GM18868 (cell line): ENCODE results near the gene TBC1D4.
"Not testable (repeated sequence)": the region's sequence is repeated elsewhere in the genome, so short reads cannot be mapped to it uniquely, and the experiment has no call there.

Experiments
- ATAC-seq: cut with Tn5 transposase; IDR thresholded peaks from one replicate; pipeline ENCODE4 v1.9.1; 2021; ENCODE audit warnings: mild to moderate bottlenecking, moderate library complexity; ENCODE audit not compliant: unreplicated experiment

Gene TBC1D4

DNA sequence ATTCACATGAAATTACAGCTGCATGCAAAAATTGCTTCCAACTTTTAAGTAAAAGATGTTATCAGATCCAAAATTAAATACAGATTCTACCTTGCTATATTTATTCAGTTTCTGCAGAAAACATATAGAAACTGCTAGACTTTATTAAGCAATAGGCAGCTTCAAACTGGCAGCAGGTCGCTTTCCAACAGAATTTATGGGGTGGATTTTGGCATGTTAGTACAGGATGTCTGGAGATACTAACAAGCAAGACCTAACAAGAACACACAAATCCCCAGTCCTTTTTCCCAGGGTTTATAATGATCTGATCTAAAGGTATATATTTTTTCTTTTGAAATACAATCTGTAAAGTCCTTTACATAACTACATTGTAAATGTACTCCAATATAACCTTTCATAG lies 27.5 kb downstream of the TBC1D4 start:
- ATAC-seq, result no peak

DNA sequence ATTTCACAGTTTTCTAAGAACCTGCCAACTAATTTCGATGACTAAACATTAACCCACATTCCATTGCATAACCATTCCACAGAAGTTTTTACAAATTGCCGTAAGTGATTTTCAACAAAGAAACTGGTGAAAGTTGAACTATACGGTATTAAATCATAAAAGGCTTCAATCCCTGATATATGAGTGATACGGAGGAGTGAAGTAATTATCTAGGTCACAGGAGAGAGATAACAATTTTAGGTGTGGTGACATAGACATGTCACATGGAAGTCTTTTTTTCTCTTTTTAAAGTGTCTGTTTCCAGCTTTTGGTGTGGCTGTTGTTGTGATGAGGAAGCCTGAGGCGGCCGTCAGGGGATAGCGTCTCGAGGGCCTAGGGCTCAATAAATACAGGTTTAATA lies 29.4 kb downstream of the TBC1D4 start:
- no peak for ATAC-seq

DNA sequence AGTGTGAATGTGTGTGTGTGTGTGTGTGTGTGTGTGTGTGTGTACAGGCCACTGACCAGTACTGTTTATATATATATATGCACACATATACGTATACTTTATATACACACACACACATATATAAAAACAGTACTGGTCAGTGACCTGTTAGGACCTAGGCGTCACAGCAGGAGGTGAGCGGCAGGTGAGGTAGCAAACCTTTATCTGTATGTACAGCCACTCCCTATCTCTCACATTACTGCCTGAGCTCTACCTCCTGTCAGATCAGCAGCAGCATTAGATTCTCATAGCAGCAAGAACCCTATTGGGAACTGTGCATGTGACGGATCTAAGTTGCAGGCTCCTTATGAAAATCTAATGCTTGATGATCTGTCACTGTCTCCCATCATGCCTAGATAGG lies 34.5 kb downstream of the TBC1D4 start:
- ATAC-seq, result no peak

DNA sequence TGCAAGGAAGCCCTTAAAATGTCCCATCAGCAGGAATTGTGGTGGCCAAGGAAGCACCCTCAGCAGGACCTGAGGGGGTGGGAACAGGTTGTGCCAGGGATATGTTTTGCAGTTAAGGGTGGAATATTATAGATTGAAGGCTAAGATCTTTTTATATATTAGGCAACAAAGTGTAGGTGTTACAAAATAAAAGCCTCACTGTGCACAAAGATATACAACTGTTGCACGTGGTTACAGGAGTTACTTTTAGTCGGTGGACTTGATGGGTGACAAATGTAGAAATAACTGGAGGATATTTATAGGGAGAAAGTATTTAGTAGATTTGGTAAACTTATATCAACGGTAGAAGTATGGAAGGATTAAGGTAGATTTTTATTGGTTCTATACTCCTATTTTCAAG lies 35.1 kb downstream of the TBC1D4 start:
- no peak for ATAC-seq

DNA sequence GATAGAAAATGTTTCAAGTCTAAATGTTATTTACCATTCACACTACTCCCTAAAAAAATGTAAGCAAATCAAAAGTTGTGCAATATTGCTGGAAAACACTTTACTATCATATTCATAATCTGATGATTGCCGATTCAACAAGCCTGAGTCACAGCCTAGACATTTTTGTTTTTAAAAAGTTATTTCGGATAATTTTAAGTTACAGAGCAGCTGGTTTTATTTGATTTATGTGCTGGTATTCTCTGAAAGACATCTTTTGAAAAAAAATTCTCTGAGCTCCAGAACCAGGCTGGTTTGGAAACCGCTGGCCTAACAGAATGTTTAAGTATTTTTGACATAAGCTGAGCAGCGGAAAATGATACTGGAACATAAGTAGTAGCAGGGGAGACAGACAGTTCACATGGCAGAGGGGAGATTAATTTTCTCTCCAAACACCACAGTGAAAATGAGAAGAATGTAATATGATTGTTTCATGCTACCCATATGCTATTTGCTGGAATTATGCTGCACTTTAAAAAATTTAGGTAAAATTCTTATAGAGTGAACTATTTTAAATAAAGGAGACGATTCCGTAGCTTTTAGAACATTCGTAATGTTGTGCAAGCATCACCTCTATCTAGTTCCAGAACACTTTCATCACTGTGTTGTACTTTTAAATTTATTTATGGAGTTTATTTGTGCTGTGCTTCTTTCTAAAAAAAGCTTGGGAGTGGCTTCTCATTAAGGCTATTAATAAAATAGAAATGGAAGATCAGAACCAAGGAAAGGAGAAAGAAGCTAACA lies 36.1 kb downstream of the TBC1D4 start:
- ATAC-seq, result no peak

DNA sequence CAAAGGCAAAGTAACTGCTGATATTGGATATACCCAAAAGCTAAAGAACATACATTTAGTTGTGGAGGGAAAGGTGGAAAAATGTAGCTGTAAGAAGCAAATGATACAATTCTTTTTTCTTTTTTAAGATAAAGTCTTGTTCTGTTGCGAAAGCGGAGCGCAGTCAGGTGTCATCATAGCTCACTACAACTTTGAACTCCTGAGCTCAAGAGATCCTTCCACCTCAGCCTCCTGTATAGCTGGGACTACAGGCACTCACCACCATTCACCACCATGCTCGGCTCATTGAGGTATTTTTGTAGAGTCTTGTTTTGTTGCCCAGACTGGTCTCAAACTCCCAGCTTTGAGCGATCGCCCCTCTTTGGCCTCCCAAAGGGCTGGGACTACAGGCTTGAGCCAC lies 38.0 kb downstream of the TBC1D4 start:
- no peak for ATAC-seq

DNA sequence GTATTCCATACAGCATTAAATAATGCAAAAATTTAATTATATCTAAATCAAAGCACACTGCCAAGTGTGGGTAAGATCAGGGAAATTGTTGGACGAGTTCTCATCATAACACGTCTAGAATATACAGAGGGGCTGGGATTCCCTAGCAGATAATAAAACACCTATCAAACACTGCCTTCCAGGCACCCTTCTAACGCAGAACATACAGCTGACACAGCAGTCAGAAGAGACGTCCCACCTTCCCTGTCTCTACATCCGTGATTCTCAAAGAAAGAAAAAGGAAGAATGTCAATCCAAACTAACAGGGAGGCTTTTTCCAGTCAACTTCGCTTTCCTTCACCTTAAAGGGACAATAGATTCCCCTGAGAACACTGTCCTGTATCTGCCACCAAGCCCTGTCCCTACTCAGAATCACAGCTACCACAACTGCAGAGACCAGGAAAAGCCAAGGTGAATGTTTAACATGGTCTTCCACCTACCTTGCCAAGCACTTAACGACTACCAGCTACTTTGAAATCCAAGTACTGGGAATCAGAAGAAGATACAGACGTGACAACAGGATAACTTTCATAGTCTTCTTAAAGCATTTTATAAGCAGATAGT lies 38.5 kb downstream of the TBC1D4 start:
- no peak for ATAC-seq

DNA sequence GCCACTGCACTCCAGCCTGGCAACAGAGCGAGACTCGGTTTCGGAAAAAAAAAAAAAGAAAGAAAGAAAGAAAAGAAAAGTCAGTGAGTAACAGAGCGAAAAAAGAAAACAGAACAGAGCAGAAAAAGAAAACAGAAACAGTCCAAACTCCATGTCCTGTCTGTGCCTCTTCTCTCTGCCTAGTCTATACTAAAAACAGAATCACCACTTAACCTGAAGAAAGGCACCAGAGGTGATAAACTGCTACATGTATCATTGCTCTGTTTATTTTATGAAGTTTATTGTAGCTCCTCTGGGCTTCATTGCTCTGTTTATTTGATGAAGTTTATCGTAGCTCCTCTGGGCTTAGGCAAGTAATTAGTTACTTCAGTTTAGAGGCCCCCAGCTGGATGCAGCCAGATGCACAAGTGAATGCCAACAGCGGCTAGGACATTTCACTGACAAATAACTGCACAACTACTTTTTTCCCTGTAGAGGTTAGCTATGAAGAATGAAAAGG lies 39.2 kb downstream of the TBC1D4 start:
- ATAC-seq, result no peak

DNA sequence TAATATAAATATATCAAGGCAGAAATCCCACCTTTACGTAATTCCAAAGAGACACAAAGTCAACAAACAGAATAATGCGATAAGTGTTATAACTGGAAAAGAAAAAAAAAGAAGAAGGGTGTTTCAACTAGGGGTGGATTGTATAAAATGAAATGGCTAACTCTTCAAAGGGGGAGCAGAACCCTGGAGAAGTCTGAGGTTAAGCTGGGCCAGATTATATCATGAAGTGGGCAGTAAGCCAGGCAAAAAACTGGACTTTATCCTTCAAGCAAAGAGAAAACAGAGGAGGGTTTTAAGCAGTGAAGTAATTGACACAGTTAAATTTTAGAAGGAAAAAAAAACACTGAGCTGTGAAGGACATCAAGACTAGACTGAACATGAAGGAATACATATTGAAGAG lies 41.9 kb downstream of the TBC1D4 start:
- ATAC-seq, result no peak

DNA sequence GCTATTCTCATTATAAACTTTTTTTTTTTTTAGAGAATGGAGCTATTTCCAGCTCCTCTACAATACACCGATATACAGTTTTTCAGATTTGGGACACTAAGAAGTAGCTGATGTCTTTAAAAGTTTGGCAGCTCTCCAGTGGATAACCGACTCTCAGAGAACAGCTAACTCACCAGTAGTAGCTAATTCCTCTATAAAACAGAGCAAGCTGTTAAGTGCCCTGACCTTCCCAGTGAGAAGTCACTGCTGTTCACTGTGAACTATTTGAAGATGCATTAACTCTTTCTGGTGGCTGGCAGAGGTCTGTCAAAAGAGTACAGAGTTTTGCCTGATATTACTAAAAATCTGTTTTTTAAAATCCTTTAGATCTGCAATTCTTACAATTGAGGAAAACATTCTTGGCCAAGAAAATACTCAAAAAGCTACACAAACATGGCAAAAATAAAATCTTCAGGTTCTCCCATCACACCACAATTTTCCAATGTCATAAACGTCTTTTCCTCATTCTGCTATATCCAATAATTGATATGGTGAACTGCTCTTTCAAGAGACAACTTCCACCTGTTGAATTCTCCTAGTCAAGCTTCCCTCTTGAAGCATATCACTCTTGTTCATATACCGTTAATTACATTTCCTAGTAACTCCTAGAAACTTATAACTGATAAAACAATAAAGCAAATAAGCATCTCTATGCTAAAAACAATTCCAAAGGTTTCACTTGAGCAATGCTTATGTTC lies 44.2 kb downstream of the TBC1D4 start:
- ATAC-seq, result no peak

DNA sequence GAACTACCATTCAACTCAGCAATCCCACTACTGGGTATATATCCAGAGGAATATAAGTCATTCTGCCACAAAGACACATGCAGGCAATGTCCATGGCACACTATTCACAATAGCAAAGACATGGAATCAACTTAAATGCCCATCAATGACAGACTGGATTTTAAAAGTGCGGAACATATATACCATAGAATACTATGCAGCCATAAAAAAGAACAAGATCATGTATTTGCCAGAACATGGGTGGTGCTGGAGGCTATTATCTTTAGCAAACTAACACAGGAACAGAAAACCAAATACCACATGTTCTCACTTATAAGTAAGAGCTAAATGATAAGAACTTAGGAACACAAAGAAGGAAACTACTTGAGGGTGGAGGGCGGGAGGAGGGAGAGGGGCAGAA lies 47.8 kb downstream of the TBC1D4 start:
- not testable (repeated sequence) for ATAC-seq

DNA sequence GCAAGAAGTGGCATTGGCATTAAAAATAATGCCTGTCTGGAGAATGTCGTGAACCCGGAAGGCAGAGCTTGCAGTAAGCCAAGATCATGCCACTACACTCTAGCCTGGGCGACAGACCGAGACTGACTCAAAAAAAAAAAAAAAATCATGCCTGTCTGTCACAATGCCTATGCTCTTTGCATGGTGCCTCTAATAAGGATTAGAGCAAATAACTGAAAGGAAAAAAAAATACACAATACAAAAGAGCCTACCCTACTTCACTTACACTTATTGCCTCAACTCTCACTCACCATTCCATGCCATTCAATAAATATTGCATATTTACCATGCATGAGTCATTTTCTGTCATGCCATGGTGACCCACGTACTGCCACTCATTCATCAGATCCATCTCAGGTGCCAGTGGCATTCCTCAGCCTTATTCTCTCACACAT lies 49.1 kb downstream of the TBC1D4 start:
- ATAC-seq, result no peak

DNA sequence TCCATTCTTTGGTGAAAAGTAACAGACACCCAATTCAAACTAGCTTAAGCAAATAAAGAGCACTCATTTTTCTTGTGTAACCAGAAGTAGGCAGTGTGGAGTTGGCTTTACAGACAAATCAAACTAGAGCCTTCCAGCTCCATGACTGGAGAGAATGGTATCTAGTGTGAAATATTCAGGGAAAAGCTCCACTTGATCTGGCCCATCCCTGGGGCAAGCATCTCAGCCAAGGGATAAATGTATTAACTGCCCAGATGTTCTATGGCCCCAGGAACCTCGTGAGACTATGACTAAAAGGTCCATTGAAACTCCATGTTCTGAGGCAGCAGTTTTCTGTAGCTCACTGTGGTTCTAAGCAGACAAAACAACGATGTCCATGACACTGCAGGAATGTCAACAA lies 49.9 kb downstream of the TBC1D4 start:
- ATAC-seq, result no peak

DNA sequence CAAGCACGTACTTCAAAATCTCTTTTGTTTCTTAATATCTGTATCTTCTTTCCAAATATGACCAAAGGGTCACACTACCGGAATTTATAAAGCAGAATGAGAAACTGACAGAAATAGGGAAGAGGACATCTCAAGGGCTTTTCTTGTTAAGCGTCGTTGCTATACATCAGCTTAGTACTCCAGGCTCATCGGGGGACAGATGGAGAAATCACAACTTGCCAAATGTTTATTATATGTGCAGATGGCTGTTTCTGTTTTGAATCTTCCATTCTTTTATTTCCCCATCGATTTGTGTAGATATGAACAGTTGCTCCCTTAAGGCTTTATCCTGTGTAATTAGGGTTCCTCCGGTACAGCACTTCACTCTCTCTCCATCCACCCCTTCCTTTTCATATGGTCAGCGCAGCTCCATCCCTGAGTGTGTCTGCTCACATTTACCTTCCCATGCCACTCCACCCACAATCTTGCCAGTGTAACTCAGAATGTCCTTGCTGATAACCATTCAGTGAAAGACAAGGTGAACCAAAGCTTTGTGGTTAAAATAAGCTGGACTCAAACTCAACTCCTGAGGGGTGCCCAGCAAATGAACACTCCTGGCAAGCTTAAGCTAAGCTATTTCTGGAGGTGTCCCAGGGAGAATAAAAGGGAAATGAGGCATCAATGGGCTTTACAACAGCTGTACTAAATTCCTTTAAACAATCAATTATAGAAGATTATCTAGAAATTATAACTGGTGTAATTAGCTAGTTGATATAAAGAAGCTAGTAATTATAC lies 51.3 kb downstream of the TBC1D4 start:
- no peak for ATAC-seq

DNA sequence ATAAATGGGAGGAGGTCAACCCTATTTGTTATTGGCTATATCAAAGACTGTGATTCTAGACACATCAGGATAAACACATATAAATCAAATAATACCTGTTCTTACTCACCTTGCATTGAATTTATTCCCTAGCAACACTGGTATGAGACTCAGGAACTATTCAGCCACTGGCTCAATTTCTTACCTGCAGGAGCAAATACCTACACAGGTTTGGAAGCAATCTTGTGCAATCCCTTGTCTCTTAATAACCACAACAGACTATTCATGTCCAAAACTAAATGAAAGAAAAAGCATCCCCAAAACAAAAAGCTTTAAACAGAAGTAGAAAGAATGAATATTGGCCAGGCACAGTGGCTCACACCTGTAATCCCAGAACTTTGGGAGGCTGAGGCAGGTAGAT lies 55.5 kb downstream of the TBC1D4 start:
- no peak for ATAC-seq

DNA sequence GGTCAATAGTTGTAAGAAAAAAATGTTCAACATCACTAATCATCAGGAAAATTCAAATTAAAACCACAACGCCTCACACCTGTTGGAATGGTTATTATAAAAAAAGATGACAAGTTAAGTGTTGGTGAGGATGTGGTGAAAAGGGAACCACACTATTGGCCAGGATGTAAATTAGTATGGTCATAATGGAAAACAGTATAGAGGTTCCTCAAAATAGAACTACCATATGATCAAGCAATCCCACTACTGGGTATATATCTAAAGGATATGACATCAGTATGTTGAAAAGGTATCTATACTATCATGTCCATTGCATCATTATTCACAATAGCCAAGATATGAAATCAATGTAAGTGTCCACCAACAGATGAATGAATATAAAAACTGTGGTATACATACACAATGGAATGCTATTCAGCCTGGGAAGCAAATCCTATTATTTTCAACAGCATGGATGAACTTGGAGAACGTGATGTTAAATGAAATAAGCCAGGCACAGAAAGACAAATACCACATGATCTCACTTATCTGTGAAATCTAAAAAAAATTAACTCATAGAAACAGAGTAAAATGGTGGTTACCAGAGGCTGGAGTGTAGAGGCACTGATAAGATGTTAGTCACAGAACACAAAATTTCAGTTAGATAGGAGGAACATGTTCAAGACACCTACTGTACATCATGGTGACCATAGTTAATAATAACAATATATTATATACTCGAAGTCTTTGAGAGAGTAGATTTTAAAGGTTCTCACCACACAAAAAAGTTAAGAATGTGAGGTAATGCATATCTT lies 56.6 kb downstream of the TBC1D4 start:
- ATAC-seq, result peak; percentile 67

DNA sequence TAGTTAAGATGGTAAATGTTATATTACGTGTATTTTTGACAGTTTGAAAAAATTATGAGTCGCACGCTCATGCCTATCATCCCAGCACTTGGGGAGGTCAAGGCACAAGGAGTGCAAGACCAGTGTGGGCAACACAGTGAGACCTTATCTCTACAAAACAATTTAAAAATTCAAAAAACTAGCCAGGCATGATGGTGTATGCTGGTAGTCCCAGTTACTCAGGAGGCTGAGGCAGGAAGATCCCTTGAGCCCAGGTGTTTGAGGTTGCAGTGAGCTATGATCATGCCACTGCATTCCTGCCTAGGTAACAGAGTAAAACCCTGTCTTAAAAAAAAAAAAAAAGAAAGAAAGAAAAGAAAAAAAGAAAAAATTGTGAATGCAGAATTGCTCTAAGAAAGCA lies 58.0 kb downstream of the TBC1D4 start:
- ATAC-seq, result no peak

DNA sequence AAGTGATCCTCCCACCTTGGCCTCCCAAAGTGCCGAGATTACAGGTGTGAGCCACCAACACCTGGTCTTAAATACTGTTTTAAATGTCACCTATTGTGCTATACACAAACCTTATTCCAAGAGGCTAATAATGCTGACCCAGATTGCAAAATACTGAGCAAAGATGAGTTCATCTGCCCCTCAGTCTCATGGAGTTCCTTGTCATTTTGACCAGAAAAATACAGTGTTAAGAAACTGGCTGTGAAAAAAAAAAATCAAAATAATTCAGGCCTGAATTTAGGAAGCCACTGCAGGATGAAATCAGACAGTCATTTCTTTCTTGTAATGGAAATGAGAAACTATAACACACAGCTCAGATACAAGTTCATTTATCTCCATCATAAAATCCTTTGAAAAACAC lies 59.9 kb downstream of the TBC1D4 start:
- no peak for ATAC-seq

DNA sequence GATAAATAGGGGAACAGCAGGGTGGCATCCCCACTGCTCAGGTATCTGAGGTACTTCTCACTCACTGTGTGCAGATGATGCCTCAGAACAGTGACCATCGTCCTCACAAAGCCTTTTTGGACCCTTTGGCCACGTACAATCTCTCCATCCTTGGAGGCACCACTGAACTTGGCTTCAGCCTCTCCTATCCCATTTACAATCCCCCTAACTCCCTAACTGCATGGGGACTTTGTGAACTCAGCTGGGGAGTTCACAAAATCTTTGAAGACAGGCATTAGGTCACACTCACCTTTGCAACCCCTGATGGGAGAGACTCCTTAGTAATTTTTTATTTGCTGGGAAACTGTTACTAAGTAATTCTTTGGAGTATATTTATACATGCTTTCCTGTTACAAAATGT lies 60.8 kb downstream of the TBC1D4 start:
- no peak for ATAC-seq

DNA sequence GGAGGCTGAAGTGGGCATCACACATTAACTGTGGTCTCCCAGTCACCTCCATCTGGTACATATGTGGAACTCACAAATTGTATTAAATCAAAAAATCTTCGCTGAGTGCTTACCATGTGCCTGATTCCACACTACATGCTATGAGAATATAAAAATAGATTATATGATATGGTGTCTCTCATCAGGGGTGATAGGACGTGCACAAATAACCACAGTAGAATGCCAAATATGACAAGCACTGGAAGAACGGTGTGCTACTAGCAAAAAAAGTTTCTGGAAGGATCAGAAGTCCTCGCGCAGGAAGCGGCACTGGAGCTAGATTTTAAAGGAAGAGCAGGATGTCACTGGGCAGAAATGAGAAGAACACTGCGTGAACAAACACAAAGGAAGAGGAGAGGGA lies 62.3 kb downstream of the TBC1D4 start:
- no peak for ATAC-seq
